OCI-LY7 (cell line): ENCODE results near the gene NFX1.

ENCODE experiments used
- CTCF ChIP-seq: fragments of 200-600 bp; sonication (generic); conservative IDR thresholded peaks from 2 replicates; pipeline ENCODE4 v1.5.1; 2014; ENCODE audit warnings: mild to moderate bottlenecking, antibody characterized with exemption, low read length, moderate library complexity, mixed read lengths
- EZH2phosphoT487 ChIP-seq: fragments of 200-600 bp; sonication (generic); IDR thresholded peaks from 2 replicates; pipeline ENCODE4 v1.6.1; 2018; ENCODE audit warnings: low read depth, borderline replicate concordance, mild to moderate bottlenecking, mixed run types, antibody characterized with exemption, low read length, moderate library complexity, mixed read lengths

GRCh38 chr9:33414268-33414667, 124.0 kb downstream of the NFX1 start:
- TF ChIP-seq EZH2phosphoT487 (no peak), CTCF (no peak)
